Right ventricle myocardium inferior (tissue), 1 donor: Measurements from ENCODE around the gene MACROH2A2. TPM values are rescaled to one million over a fixed set of nuclear protein-coding genes. Genes with fewer than 3 reads are reported as not detected.
"Not testable (repeated sequence)": the region's sequence is repeated elsewhere in the genome, so short reads cannot be mapped to it uniquely, and the experiment has no call there.

ENCODE experiments used
- ATAC-seq: fragments of 200-7000 bp; cut with Tn5 transposase; one replicate; pipeline ENCODE4 v1.9.1; 2020; ENCODE audit warnings: mild to moderate bottlenecking, moderate library complexity
- DNase-seq: peaks from one replicate; pipeline ENCODE4 v3.0.0; 2021; ENCODE audit errors: missing footprints
- intact Hi-C: fragments of 100-400 bp; cut with DNase I; formaldehyde crosslinking; loops from one replicate; pipeline ENCODE4 v1.11.0; 2022
- total RNA-seq: library from RNA; stranded (reverse); fragmentation: NEBNext Ultra II Directional; extraction: Animal tissue kit (Norgen Biotek cat#: 25700); gene quantifications from one replicate; pipeline ENCODE4 v1.2.1, GENCODE V29; 2021
- donor health status: DM: no; HTN: yes; CAD: no; lungs with severe emphysema.

Gene MACROH2A2
- total RNA-seq, 1 donor from 2014 or later, result 14.8 TPM

GRCh38 chr10:70140297-70140696 is 87.7 kb downstream of the MACROH2A2 start:
- ATAC-seq, result no peak
- DNase-seq, result no peak
- intact Hi-C loops, result no loop called here

GRCh38 chr10:70142555-70142954 is 89.9 kb downstream of the MACROH2A2 start:
- intact Hi-C loops, result no loop called here
- no peak for DNase-seq
- ATAC-seq, result no peak

GRCh38 chr10:70144372-70145110 is 91.9 kb downstream of the MACROH2A2 start:
- ATAC-seq (no peak), DNase-seq (no peak)
- intact Hi-C loops, result no loop called here

GRCh38 chr10:70145166-70145665 is 92.6 kb downstream of the MACROH2A2 start:
- ATAC-seq (no peak), DNase-seq (no peak)
- intact Hi-C loops, result no loop called here

GRCh38 chr10:70145666-70146488 is 93.2 kb downstream of the MACROH2A2 start:
- DNase-seq (peak; percentile 88), ATAC-seq (peak; percentile 72)
- intact Hi-C loops, result no loop called here

GRCh38 chr10:70146489-70147258 is 94.0 kb downstream of the MACROH2A2 start, which contains the start of gene TYSND1:
Gene TYSND1, minus strand, starts transcription at chr10:70146700. Its CDS starts 114 bp downstream, at chr10:70146586.
- intact Hi-C loops, result no loop called here
- DNase-seq, result peak; percentile 97
- ATAC-seq, result peak; percentile 96

- intact Hi-C loops, result no loop called here
- no peak for ATAC-seq
- DNase-seq, result no peak
Measured at GRCh38 chr10:70147259-70147625, 94.6 kb downstream of the MACROH2A2 start.

- intact Hi-C loops, result no loop called here
- no peak for DNase-seq
- ATAC-seq, result no peak
Measured at GRCh38 chr10:70148516-70148915, 95.9 kb downstream of the MACROH2A2 start.

GRCh38 chr10:70155255-70155838 is 102.7 kb downstream of the MACROH2A2 start:
- DNase-seq, result no peak
- ATAC-seq, result no peak
- intact Hi-C loops, result no loop called here

- DNase-seq, result no peak
- intact Hi-C loops, result no loop called here
- peak; percentile 71 for ATAC-seq
Measured at GRCh38 chr10:70158113-70158512, 105.5 kb downstream of the MACROH2A2 start.

GRCh38 chr10:70159366-70159765 is 106.7 kb downstream of the MACROH2A2 start:
- ATAC-seq, intact Hi-C loops, DNase-seq: not testable (repeated sequence)

- DNase-seq (no peak), ATAC-seq (no peak)
- intact Hi-C loops, result no loop called here
Measured at GRCh38 chr10:70160798-70161197, 108.2 kb downstream of the MACROH2A2 start.

Other genes starting within 250 kb of the MACROH2A2 start
- 20.2 TPM for gene AIFM2, start 80.0 kb downstream of the MACROH2A2 start, total RNA-seq
- 6.2 TPM for gene TYSND1, start 93.9 kb downstream of the MACROH2A2 start, total RNA-seq
- 86.0 TPM for gene SAR1A, start 117.7 kb downstream of the MACROH2A2 start, total RNA-seq
- 108 TPM for gene PPA1, start 180.6 kb downstream of the MACROH2A2 start, total RNA-seq
- not detected for gene NPFFR1, start 231.2 kb downstream of the MACROH2A2 start, total RNA-seq